WTC11 (cell line): ENCODE measurements around the gene NEFH. TPM values are rescaled to one million over a fixed set of nuclear protein-coding genes. Genes with fewer than 3 reads are reported as not detected.

Experiments
- ATF1 ChIP-seq: sonication (generic); formaldehyde crosslinking; IDR thresholded peaks from 2 replicates; pipeline ENCODE4 v1.8.1; 2023; ENCODE audit warnings: mild to moderate bottlenecking, moderate library complexity, missing genetic modification reagents
- ELF4 ChIP-seq: sonication (generic); formaldehyde crosslinking; IDR thresholded peaks from 2 replicates; pipeline ENCODE4 v1.8.1; 2022; ENCODE audit warnings: low read depth, mild to moderate bottlenecking, moderate library complexity, missing genetic modification reagents
- ESRRA ChIP-seq: sonication (generic); formaldehyde crosslinking; IDR thresholded peaks from 2 replicates; pipeline ENCODE4 v1.8.1; 2022; ENCODE audit warnings: mild to moderate bottlenecking, missing genetic modification reagents, borderline replicate concordance
- FOXJ3 ChIP-seq: sonication (generic); formaldehyde crosslinking; IDR thresholded peaks from 2 replicates; pipeline ENCODE4 v1.9.0; 2021; ENCODE audit warnings: missing genetic modification reagents, mild to moderate bottlenecking, borderline replicate concordance
- GTF2I ChIP-seq: fragments of 250-450 bp; sonication (Bioruptor Pico); conservative IDR thresholded peaks from 2 replicates; pipeline ENCODE4 v1.4.0; 2021; ENCODE audit warnings: mild to moderate bottlenecking
- HMGA2 ChIP-seq: fragments of 250-450 bp; sonication (Bioruptor Pico); IDR thresholded peaks from 2 replicates; pipeline ENCODE4 v1.4.0; 2021; ENCODE audit warnings: mild to moderate bottlenecking, moderate library complexity
- JUN ChIP-seq: sonication (generic); formaldehyde crosslinking; IDR thresholded peaks from 2 replicates; pipeline ENCODE4 v1.8.0; 2023; ENCODE audit warnings: mild to moderate bottlenecking, missing genetic modification reagents
- MYBL2 ChIP-seq: sonication (generic); formaldehyde crosslinking; IDR thresholded peaks from 2 replicates; pipeline ENCODE4 v1.8.1; 2023; ENCODE audit warnings: mild to moderate bottlenecking, moderate library complexity, missing genetic modification reagents
- NFATC4 ChIP-seq: fragments of 250-450 bp; sonication (Bioruptor Pico); IDR thresholded peaks from 2 replicates; pipeline ENCODE4 v1.9.0; 2021; ENCODE audit warnings: mild to moderate bottlenecking
- SMAD3 ChIP-seq: sonication (generic); formaldehyde crosslinking; IDR thresholded peaks from 2 replicates; pipeline ENCODE4 v1.8.0; 2022; ENCODE audit warnings: missing genetic modification reagents, mild to moderate bottlenecking, borderline replicate concordance
- TCF7 ChIP-seq: sonication (generic); formaldehyde crosslinking; IDR thresholded peaks from 2 replicates; pipeline ENCODE4 v1.8.0; 2022; ENCODE audit warnings: mild to moderate bottlenecking, low read depth, missing genetic modification reagents, moderate library complexity
- TEAD4 ChIP-seq: sonication (generic); formaldehyde crosslinking; IDR thresholded peaks from 2 replicates; pipeline ENCODE4 v1.8.0; 2022; ENCODE audit warnings: mild to moderate bottlenecking, missing genetic modification reagents
- ZBTB21 ChIP-seq: sonication (generic); formaldehyde crosslinking; IDR thresholded peaks from 2 replicates; pipeline ENCODE4 v1.8.1; 2023; ENCODE audit warnings: mild to moderate bottlenecking, missing genetic modification reagents, borderline replicate concordance
- ZNF121 ChIP-seq: sonication (generic); formaldehyde crosslinking; IDR thresholded peaks from 2 replicates; pipeline ENCODE4 v1.8.0; 2023; ENCODE audit warnings: missing genetic modification reagents
- ZNF138 ChIP-seq: sonication (generic); formaldehyde crosslinking; conservative IDR thresholded peaks from 2 replicates; pipeline ENCODE4 v1.8.1; 2022; ENCODE audit warnings: mild to moderate bottlenecking, moderate library complexity, missing genetic modification reagents
- ZNF219 ChIP-seq: sonication (generic); formaldehyde crosslinking; IDR thresholded peaks from 2 replicates; pipeline ENCODE4 v1.8.0; 2023; ENCODE audit warnings: missing genetic modification reagents, mild to moderate bottlenecking, borderline replicate concordance
- ZNF232 ChIP-seq: sonication (generic); formaldehyde crosslinking; IDR thresholded peaks from 2 replicates; pipeline ENCODE4 v1.8.0; 2022; ENCODE audit warnings: mild to moderate bottlenecking, missing genetic modification reagents
- ZNF416 ChIP-seq: fragments of 250-450 bp; sonication (Bioruptor Pico); IDR thresholded peaks from 2 replicates; pipeline ENCODE4 v1.9.0; 2021; ENCODE audit warnings: mild to moderate bottlenecking, inconsistent platforms
- ZNF671 ChIP-seq: fragments of 250-450 bp; sonication (Bioruptor Pico); IDR thresholded peaks from 2 replicates; pipeline ENCODE4 v1.8.0; 2021; ENCODE audit warnings: mild to moderate bottlenecking
- total RNA-seq: library from RNA; stranded (reverse); gene quantifications from 3 replicates; pipeline ENCODE4 v1.2.3, GENCODE V29; 2021
- TF ChIP-seq, protein P1 (sequence below): sonication (generic); formaldehyde crosslinking; IDR thresholded peaks from 2 replicates; pipeline ENCODE4 v1.8.1; 2023; ENCODE audit warnings: mild to moderate bottlenecking, missing genetic modification reagents, moderate library complexity
- TF ChIP-seq, protein P2 (sequence below): sonication (generic); formaldehyde crosslinking; IDR thresholded peaks from 2 replicates; pipeline ENCODE4 v1.8.1; 2022; ENCODE audit warnings: low read depth, missing genetic modification reagents, borderline replicate concordance
- TF ChIP-seq, protein P3 (sequence below): sonication (generic); formaldehyde crosslinking; conservative IDR thresholded peaks from 2 replicates; pipeline ENCODE4 v1.8.1; 2022; ENCODE audit warnings: mild to moderate bottlenecking, missing genetic modification reagents
- TF ChIP-seq, protein P4 (sequence below): sonication (generic); formaldehyde crosslinking; IDR thresholded peaks from 2 replicates; pipeline ENCODE4 v1.8.1; 2022; ENCODE audit warnings: mild to moderate bottlenecking, moderate library complexity, missing genetic modification reagents
- TF ChIP-seq, protein P5 (sequence below): sonication (generic); formaldehyde crosslinking; IDR thresholded peaks from 2 replicates; pipeline ENCODE4 v1.8.1; 2022; ENCODE audit warnings: mild to moderate bottlenecking, missing genetic modification reagents, moderate library complexity, borderline replicate concordance
- TF ChIP-seq, protein P6 (sequence below): fragments of 250-450 bp; sonication (Bioruptor Pico); IDR thresholded peaks from 2 replicates; pipeline ENCODE4 v1.8.0; 2021; ENCODE audit warnings: mild to moderate bottlenecking
- TF ChIP-seq, protein P7 (sequence below): sonication (generic); formaldehyde crosslinking; IDR thresholded peaks from 2 replicates; pipeline ENCODE4 v1.8.1; 2023; ENCODE audit warnings: mild to moderate bottlenecking, moderate library complexity, missing genetic modification reagents
- TF ChIP-seq, protein P8 (sequence below): sonication (generic); formaldehyde crosslinking; IDR thresholded peaks from 2 replicates; pipeline ENCODE4 v1.8.0; 2022; ENCODE audit warnings: mild to moderate bottlenecking, missing genetic modification reagents
- TF ChIP-seq, protein P9 (sequence below): sonication (generic); formaldehyde crosslinking; IDR thresholded peaks from 2 replicates; pipeline ENCODE4 v1.8.0; 2023; ENCODE audit warnings: missing genetic modification reagents

NEFH gene
- total RNA-seq, 1 experiment from 2014 or later = 2.6 TPM

DNA sequence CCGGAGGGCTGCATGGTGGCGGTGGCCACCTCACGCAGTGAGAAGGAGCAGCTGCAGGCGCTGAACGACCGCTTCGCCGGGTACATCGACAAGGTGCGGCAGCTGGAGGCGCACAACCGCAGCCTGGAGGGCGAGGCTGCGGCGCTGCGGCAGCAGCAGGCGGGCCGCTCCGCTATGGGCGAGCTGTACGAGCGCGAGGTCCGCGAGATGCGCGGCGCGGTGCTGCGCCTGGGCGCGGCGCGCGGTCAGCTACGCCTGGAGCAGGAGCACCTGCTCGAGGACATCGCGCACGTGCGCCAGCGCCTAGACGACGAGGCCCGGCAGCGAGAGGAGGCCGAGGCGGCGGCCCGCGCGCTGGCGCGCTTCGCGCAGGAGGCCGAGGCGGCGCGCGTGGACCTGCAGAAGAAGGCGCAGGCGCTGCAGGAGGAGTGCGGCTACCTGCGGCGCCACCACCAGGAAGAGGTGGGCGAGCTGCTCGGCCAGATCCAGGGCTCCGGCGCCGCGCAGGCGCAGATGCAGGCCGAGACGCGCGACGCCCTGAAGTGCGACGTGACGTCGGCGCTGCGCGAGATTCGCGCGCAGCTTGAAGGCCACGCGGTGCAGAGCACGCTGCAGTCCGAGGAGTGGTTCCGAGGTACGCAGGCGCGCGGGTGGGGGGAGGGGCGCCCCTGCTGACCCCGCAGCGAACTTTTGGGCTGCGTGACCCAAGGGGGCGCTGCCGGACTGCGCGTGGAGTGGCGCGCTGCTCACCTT, 670 bp downstream of the NEFH start (continued):
- TF ChIP-seq, protein P1, sequence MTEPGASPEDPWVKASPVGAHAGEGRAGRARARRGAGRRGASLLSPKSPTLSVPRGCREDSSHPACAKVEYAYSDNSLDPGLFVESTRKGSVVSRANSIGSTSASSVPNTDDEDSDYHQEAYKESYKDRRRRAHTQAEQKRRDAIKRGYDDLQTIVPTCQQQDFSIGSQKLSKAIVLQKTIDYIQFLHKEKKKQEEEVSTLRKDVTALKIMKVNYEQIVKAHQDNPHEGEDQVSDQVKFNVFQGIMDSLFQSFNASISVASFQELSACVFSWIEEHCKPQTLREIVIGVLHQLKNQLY = peak; percentile 95; the same call in 1 of the 2 replicates
- peak; percentile 98 for TF ChIP-seq ZNF232
- TF ChIP-seq, protein P2, sequence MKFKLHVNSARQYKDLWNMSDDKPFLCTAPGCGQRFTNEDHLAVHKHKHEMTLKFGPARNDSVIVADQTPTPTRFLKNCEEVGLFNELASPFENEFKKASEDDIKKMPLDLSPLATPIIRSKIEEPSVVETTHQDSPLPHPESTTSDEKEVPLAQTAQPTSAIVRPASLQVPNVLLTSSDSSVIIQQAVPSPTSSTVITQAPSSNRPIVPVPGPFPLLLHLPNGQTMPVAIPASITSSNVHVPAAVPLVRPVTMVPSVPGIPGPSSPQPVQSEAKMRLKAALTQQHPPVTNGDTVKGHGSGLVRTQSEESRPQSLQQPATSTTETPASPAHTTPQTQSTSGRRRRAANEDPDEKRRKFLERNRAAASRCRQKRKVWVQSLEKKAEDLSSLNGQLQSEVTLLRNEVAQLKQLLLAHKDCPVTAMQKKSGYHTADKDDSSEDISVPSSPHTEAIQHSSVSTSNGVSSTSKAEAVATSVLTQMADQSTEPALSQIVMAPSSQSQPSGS = peak; percentile 93
- TF ChIP-seq, protein P3, sequence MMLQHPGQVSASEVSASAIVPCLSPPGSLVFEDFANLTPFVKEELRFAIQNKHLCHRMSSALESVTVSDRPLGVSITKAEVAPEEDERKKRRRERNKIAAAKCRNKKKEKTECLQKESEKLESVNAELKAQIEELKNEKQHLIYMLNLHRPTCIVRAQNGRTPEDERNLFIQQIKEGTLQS (CRISPR knock-in tag) = peak; percentile 95
- TF ChIP-seq, protein P4, sequence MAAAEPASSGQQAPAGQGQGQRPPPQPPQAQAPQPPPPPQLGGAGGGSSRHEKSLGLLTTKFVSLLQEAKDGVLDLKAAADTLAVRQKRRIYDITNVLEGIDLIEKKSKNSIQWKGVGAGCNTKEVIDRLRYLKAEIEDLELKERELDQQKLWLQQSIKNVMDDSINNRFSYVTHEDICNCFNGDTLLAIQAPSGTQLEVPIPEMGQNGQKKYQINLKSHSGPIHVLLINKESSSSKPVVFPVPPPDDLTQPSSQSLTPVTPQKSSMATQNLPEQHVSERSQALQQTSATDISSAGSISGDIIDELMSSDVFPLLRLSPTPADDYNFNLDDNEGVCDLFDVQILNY (CRISPR knock-in tag) = peak; percentile 100
- TF ChIP-seq ZNF219 = peak; percentile 99
- peak; percentile 98 for TF ChIP-seq ZNF138 (CRISPR knock-in tag)
- TF ChIP-seq FOXJ3 (CRISPR knock-in tag) = no peak
- TF ChIP-seq, protein P5, sequence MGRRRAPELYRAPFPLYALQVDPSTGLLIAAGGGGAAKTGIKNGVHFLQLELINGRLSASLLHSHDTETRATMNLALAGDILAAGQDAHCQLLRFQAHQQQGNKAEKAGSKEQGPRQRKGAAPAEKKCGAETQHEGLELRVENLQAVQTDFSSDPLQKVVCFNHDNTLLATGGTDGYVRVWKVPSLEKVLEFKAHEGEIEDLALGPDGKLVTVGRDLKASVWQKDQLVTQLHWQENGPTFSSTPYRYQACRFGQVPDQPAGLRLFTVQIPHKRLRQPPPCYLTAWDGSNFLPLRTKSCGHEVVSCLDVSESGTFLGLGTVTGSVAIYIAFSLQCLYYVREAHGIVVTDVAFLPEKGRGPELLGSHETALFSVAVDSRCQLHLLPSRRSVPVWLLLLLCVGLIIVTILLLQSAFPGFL (CRISPR knock-in tag) = peak; percentile 97; the same call in 1 of the 2 replicates
- TF ChIP-seq ZBTB21 = peak; percentile 92
- TF ChIP-seq JUN (CRISPR knock-in tag) = peak; percentile 99
- TF ChIP-seq ZNF671 (CRISPR knock-in tag) = no peak
- no peak for TF ChIP-seq NFATC4 (CRISPR knock-in tag)
- TF ChIP-seq HMGA2 (CRISPR knock-in tag) = no peak
- TF ChIP-seq, protein P6, sequence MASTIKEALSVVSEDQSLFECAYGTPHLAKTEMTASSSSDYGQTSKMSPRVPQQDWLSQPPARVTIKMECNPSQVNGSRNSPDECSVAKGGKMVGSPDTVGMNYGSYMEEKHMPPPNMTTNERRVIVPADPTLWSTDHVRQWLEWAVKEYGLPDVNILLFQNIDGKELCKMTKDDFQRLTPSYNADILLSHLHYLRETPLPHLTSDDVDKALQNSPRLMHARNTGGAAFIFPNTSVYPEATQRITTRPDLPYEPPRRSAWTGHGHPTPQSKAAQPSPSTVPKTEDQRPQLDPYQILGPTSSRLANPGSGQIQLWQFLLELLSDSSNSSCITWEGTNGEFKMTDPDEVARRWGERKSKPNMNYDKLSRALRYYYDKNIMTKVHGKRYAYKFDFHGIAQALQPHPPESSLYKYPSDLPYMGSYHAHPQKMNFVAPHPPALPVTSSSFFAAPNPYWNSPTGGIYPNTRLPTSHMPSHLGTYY (CRISPR knock-in tag) = no peak
- TF ChIP-seq, protein P7, sequence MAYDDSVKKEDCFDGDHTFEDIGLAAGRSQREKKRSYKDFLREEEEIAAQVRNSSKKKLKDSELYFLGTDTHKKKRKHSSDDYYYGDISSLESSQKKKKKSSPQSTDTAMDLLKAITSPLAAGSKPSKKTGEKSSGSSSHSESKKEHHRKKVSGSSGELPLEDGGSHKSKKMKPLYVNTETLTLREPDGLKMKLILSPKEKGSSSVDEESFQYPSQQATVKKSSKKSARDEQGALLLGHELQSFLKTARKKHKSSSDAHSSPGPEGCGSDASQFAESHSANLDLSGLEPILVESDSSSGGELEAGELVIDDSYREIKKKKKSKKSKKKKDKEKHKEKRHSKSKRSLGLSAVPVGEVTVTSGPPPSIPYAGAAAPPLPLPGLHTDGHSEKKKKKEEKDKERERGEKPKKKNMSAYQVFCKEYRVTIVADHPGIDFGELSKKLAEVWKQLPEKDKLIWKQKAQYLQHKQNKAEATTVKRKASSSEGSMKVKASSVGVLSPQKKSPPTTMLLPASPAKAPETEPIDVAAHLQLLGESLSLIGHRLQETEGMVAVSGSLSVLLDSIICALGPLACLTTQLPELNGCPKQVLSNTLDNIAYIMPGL (CRISPR knock-in tag) = peak; percentile 97
- TF ChIP-seq, protein P8, sequence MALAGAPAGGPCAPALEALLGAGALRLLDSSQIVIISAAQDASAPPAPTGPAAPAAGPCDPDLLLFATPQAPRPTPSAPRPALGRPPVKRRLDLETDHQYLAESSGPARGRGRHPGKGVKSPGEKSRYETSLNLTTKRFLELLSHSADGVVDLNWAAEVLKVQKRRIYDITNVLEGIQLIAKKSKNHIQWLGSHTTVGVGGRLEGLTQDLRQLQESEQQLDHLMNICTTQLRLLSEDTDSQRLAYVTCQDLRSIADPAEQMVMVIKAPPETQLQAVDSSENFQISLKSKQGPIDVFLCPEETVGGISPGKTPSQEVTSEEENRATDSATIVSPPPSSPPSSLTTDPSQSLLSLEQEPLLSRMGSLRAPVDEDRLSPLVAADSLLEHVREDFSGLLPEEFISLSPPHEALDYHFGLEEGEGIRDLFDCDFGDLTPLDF (CRISPR knock-in tag) = peak; percentile 90
- TF ChIP-seq ATF1 (CRISPR knock-in tag) = peak; percentile 98
- peak; percentile 97 for TF ChIP-seq MYBL2
- TF ChIP-seq TEAD4 (CRISPR knock-in tag) = peak; percentile 99
- TF ChIP-seq TCF7 = peak; percentile 100
- TF ChIP-seq GTF2I = no peak
- TF ChIP-seq ESRRA (CRISPR knock-in tag) = peak; percentile 99
- peak; percentile 94 for TF ChIP-seq SMAD3 (CRISPR knock-in tag)
- peak; percentile 99 for TF ChIP-seq ELF4
- TF ChIP-seq ZNF416 (CRISPR knock-in tag) = no peak
- TF ChIP-seq ZNF121 = peak; percentile 93
- TF ChIP-seq, protein P9, sequence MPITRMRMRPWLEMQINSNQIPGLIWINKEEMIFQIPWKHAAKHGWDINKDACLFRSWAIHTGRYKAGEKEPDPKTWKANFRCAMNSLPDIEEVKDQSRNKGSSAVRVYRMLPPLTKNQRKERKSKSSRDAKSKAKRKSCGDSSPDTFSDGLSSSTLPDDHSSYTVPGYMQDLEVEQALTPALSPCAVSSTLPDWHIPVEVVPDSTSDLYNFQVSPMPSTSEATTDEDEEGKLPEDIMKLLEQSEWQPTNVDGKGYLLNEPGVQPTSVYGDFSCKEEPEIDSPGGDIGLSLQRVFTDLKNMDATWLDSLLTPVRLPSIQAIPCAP (CRISPR knock-in tag) = peak; percentile 100
